Vagina (tissue), 2 donors: Measurements from ENCODE around the gene ENTPD7.

Source experiments
- CTCF ChIP-seq, 3 experiments: fragments of 450-650 bp in 2 of 3; fragments of 200-600 bp in 1 of 3; sonication (generic) in 1 of 3; IDR thresholded peaks; one replicate each; pipeline ENCODE4 v1.5.1; 2017 to 2019; ENCODE audit warnings: antibody characterized with exemption in 3 of 3, mild to moderate bottlenecking in 2 of 3, moderate library complexity in 2 of 3
- POLR2A ChIP-seq, 2 donors: fragments of 450-650 bp; IDR thresholded peaks; one replicate each; pipeline ENCODE4 v1.6.1; 2017; ENCODE audit warnings: antibody characterized with exemption in 2 of 2, mild to moderate bottlenecking in 2 of 2, moderate library complexity in 2 of 2
- POLR2AphosphoS5 ChIP-seq, 2 donors: sonication (generic); formaldehyde crosslinking; IDR thresholded peaks; one replicate each; pipeline ENCODE4 v1.9.0; 2017; ENCODE audit warnings: antibody characterized with exemption in 2 of 2, mild to moderate bottlenecking in 2 of 2, low read depth in 1 of 2; ENCODE audit not compliant: insufficient read depth in 1 of 2

- TF ChIP-seq CTCF (IDR thresholded peaks at IDR 0.05) (no peak), POLR2AphosphoS5 (IDR thresholded peaks at IDR 0.05; ENCODE audit: insufficient read depth in 1 of 2, low read depth in 1 of 2) (no peak), POLR2A (IDR thresholded peaks at IDR 0.05) (no peak)
These were observed 25.5 kb upstream of the ENTPD7 start for GRCh38 chr10:99633832-99634231.
